IPS-18c (cell line): ENCODE data around the gene NCKAP1.
"Not testable (repeated sequence)": the region's sequence is repeated elsewhere in the genome, so short reads cannot be mapped to it uniquely, and the experiment has no call there.

Source experiments
- H3K4me3 ChIP-seq: 2 replicates; pipeline ENCODE4 v1.7.0; 2013; ENCODE audit warnings: low read depth, mild to moderate bottlenecking, low read length, moderate library complexity; ENCODE audit not compliant: insufficient read depth
- H3K9me3 ChIP-seq: one replicate; pipeline ENCODE4 v1.6.1; 2013; ENCODE audit warnings: mild to moderate bottlenecking, low read length, moderate library complexity; ENCODE audit not compliant: control insufficient read depth, insufficient read depth

Gene NCKAP1

DNA sequence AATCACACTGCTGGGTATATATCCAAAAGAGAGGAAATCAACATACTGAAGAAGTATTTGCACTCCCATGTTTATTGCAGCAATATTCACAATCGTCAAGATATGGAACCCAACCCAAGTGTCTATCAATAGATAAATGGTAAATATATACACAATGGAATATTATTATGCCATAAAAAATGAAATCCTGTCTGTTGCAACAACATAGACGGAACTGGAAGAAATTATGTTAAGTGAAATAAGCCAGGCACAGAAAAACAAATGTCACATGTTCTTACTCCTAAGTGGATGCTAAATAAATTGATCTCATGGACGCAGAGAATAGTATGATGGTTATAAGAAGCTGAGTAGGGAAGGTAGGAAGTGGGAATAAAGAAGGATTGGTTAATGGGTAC lies 65.7 kb downstream of the NCKAP1 start:
- no peaks in the 10 kb centered on the region for H3K9me3 ChIP-seq

DNA sequence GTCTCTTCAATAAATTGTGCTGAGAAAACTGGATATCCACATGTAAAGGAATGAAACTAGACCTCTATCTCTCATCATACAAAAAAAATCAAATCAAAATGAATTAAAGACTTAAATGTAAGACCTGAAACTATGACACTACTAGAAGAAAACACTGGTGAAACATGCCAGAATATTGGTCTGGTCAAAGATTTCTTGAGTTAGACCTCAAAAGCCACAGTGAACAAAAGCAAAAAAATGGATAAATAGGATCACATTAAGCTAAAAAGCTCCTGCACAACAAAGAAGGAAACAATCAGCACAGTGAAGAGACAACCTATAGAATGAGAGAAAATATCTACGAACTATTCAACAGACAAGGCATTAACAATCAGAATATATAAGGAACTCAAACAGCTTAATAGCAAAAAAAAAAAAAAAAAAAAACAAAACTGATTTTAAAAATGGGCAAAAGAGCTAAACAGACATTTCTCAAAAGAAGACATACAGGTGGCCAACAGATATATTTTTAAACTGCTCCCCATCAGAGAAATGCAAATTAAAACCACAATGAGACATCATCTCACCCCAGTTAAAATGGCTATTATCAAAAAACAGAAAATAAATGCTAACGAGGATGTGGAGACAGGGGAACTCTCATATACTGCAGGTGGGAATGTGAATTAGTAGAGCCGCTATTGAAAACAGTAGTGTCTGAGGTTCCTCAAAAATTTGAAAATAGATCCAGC lies 66.3 kb downstream of the NCKAP1 start:
- no peak overlapping the region for H3K4me3 ChIP-seq
- H3K9me3 ChIP-seq, result no peaks in the 10 kb centered on the region

More for the DNA sequence above, 65.7 kb downstream of the NCKAP1 start:
- no peak overlapping the region for H3K4me3 ChIP-seq

DNA sequence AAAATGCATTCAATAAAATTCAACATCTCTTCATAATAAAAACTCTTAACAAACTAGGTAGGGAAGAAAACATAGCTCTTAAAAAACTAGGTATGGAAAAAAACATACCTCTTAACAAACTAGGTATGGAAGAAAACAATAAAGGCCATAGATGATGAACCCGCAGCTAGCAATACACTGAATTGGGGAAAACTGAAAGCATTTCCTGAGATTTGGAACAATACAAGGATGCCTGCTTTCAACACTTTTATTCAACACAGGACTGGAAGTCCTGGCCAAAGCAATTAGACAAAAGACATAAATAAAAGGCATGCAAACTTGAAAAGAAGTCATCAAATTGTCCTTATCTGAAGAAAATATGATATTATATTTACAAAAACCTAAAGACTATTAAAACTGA lies 67.8 kb downstream of the NCKAP1 start:
- Histone ChIP-seq H3K9me3 (no peaks in the 10 kb centered on the region), H3K4me3 (no peak overlapping the region)

DNA sequence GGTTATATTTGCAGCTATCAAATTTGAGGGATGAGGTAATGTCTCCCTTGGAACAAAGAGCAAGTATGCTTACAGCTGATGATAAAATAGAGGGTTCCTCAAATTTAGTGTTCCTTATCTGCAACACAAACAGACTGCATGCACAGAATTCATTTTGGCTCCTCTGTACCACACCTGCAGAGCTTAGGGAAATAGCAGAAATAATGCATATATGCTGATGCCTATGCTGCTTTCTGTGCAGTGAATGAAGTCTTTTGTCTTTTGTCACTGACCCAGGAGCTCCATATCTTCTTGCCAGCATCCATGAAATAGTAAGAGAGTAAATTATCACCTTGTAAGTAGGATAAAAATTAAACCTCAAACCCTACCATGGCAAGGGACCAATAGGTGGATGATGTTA lies 69.8 kb downstream of the NCKAP1 start:
- Histone ChIP-seq H3K9me3 (no peaks in the 10 kb centered on the region), H3K4me3 (no peak overlapping the region)

DNA sequence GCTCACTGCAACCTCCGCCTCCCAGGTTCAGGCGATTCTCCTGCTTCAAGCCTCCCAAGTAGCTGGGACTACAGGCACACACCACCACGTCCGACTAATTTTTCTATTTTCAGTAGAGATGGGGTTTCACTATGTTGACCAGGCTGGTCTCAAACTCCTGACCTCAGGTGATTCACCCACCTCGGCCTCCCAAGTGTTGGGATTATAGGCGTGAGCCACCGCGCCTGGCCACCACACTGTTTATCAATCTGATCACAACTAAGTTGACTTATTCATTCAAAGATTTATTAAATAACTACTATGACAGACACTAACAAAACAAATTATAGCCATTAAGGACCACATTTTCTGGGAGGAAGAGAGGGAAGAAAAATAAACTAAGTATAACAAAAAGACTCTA lies 71.9 kb downstream of the NCKAP1 start:
- H3K4me3 ChIP-seq, H3K9me3 ChIP-seq: not testable (repeated sequence)

DNA sequence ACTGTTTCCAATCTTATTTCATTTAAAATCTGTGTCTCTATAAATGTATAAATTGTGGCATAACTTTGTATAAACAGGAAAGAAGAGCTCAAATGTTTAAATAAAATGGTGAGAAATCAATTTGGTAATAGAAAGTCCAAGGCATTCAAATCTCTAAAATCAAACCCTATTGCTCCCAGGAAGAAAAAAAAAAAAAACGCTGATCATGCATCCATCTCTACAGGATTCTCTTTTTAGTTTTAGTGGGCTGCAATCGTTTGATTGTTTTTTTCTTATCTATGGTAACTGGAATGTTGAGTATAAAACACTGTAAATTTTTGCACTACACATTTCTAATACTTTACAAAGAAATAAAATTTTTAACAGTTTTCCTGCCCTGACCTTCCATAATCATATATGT lies 75.6 kb downstream of the NCKAP1 start:
- Histone ChIP-seq H3K9me3 (no peaks in the 10 kb centered on the region), H3K4me3 (no peak overlapping the region)

DNA sequence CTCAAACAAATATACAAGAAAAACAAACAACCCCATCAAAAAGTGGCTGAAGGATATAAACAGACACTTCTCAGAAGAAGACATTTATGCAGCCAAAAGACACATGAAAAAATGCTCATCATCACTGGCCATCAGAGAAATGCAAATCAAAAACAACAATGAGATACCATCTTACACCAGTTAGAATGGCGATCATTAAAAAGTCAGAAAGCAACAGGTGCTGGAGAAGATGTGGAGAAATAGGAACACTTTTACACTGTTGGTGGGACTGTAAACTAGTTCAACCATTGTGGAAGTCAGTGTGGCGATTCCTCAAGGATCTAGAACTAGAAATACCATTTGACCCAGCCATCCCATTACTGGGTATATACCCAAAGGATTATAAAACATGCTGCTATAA lies 77.4 kb downstream of the NCKAP1 start:
- H3K4me3 ChIP-seq, H3K9me3 ChIP-seq: not testable (repeated sequence)

DNA sequence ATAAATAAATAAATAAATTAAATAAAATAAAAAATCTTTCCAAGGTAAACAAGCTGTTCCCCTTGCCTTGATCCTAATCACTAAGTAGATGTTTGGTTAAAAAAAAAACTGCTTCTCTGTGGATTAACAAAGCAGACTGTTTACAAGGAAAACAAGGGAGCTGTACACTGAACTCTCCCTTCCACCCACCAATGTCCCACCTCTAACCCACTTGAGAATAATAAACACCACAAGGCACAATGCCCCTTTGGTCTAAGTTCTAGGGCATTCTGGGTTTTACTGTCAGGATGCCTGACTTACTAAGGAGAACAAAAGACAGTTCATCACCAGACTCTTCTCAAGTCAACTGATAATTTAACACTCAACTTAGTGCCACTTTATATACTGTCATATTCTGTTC lies 83.5 kb downstream of the NCKAP1 start:
- H3K4me3 ChIP-seq, result no peak overlapping the region

DNA sequence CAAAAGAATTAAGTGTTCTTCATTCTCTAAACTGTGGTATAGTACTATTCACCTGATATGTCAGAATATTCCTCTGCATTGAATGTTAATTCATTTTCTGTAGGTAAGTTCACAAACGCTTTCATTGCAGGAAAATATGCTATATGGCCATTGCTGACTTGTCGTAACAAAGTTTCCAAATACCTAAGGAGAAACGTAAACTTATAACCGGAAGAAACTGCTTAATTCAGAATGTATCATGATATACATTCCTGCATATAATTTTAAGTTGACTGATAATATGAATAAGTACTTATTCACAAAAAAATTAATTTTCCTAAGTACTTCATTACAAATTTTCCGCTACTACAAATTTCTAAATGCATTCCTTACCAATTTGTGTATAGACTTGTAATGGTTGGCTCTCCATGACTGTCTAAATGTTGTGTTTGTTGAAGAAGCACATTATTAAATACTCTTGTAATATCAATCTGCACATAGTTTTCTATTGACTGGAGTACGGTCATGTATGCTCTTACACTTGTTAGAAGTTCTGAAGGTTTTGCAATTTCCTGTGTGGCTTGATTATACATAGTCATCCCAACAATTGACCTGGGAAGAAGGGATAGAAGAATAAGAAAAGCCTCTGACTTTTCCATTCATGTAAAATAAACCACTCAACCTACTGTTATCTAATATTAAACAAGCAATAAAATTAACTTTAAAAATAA lies 85.4 kb downstream of the NCKAP1 start:
- no peak overlapping the region for H3K4me3 ChIP-seq
- H3K9me3 ChIP-seq, result no peaks in the 10 kb centered on the region

More for the DNA sequence above, 83.5 kb downstream of the NCKAP1 start:
- no peaks in the 10 kb centered on the region for H3K9me3 ChIP-seq

DNA sequence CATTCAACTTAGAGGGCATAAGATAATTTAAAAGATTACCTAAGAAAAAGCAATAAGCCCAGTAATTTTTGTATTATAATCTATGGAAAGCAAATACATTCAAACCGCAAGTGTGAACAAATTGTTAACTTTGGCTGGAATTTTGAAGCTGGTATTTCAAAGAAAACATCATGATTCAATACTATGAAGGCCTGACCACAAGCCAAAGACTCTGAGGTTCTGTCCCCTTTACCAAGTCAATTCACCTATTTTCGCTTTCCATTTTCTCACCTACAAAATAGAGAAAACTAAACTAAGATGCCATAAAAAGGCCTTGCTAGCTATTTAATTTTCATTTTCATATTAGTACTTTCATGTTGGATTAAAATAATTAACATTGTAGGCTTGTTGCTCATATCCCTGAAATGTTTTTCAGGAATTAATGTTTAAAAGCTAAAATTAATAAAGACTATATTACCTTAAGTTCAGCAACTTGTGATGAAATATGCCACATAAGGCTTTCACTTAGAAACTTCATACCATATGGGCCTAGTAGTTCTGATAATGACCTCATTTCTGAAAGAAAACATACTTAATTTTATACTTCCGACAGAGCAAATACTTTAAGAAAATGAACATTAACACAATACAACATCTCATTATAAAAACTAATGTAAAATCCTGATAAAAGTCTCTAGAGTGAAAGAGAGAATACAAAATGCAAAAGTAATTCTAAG lies 86.2 kb downstream of the NCKAP1 start:
- Histone ChIP-seq H3K9me3 (no peaks in the 10 kb centered on the region), H3K4me3 (no peak overlapping the region)

DNA sequence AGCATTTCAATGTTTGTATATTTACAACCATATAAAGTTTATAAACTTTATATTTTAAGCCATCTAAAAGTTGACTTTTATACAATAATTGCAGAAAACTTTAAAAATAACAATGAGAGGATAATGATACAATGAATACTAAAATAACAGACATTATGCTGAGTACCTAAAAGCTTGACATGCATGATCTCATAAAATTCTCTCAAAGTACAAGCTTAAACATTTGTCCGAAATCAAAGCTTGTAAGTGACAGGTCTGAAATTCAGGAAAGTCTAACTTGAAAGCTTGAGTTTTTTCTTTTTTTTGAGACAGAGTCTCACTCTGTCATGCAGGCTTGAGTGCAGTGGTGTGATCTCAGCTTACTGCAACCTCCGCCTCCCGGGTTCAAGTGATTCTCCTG lies 87.7 kb downstream of the NCKAP1 start:
- Histone ChIP-seq H3K9me3 (no peaks in the 10 kb centered on the region), H3K4me3 (no peak overlapping the region)

DNA sequence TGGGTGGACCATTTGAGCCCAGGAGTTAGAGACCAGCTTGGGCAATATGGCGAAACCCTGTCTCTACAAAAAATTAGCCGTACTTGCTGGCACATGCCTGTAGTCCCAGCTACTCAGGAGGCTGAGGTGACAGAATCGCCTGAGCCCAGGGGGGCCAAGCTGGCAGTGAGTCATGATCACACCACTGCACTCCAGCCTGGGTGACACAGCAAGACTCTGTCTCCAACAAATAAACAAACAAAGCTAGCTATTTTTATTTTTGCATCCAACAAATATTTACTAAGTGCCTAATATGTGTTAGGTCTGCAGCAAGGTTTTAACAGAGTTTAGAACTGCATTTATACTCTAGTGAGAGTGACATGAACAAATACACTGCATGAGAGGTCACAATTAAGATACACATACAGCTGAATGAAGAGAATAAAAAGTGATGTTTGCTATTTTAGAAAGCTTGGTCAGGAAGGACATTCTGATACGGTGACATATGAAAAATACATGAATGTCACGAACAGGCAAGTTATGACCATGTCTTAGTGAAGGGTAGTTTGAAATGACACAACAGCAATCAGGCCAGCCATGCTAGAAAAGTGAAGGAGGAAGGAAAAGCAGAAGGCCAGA lies 88.6 kb downstream of the NCKAP1 start:
- H3K4me3 ChIP-seq, result no peak overlapping the region

DNA sequence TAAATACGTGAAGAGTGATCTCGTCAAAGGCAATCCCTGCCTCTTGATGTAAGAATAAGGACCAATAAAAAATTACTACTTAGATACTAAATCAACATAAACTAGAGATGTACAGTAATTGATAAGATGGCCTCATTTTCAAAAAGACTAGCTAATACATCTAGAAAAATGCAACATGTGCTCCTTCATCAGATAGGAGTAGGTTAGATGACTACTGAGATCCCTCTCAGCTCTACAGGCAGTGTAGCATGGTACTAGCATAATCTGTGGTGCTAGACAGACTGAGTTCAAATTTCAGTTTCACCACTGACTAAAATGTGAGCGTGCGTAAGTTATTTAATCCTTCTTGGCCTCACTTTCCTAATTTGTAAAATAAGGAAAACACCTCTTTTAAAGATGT lies 89.2 kb downstream of the NCKAP1 start:
- no peaks in the 10 kb centered on the region for H3K9me3 ChIP-seq
- H3K4me3 ChIP-seq, result no peak overlapping the region

More for the DNA sequence above, 88.6 kb downstream of the NCKAP1 start:
- no peaks in the 10 kb centered on the region for H3K9me3 ChIP-seq

DNA sequence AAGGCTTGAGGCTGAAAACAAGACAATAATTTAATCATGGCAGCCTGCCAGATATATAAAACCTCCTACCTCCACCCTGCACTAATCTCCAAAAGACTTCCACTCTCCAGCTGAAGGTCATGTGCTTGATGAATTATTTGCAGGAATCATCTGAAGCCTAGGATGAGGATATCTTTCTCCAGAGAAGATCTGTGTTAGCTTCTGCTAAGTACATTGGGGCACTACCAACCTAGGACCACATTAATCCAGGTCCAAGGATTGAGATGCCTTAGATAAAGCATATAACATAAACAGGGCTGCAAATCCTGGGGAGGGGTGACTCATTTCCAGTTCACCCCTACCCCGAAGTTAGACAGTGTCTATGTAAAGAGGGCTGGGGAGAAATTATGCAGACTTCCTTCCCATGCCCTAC lies 91.3 kb downstream of the NCKAP1 start:
- H3K9me3 ChIP-seq, result no peaks in the 10 kb centered on the region
- H3K4me3 ChIP-seq, result no peak overlapping the region

DNA sequence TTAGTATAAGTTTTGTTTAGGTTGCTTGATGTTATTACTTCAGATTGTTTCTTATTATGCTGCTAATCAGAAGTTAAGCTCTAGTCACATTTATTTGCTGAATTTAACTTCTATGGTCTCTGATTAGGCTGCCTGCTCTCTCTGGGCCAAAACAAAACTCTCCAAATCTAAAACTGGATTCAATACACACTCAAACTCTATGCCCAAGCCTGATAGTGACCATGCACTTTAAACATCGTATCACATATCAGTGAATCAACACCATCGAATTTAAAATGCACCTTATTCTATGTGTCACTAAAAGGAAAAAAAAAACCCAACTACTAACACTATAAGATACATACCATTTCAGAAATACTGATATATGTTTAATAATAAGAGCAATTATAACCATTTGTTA lies 94.9 kb downstream of the NCKAP1 start:
- no peaks in the 10 kb centered on the region for H3K9me3 ChIP-seq

DNA sequence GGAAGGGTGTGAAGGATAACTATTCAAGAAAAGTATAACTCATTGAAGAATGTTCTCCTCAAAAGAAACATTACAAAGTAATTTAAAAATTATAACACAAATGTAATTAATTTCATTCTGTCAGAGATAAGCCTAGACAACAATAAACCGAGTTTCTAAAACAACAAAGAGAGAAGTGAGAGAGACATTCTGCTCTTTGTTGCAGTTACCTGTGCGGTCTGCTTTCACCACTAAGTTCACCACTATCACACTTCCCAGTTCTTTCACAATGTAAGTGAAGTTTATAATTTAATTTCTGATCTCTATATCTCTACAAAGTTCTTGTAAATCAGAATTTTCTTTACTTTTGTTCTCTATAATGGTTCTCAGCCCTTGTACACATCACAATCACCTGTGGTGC lies 95.5 kb downstream of the NCKAP1 start:
- H3K9me3 ChIP-seq, result no peaks in the 10 kb centered on the region
- no peak overlapping the region for H3K4me3 ChIP-seq

More for the DNA sequence above, 94.9 kb downstream of the NCKAP1 start:
- H3K4me3 ChIP-seq, result no peak overlapping the region

DNA sequence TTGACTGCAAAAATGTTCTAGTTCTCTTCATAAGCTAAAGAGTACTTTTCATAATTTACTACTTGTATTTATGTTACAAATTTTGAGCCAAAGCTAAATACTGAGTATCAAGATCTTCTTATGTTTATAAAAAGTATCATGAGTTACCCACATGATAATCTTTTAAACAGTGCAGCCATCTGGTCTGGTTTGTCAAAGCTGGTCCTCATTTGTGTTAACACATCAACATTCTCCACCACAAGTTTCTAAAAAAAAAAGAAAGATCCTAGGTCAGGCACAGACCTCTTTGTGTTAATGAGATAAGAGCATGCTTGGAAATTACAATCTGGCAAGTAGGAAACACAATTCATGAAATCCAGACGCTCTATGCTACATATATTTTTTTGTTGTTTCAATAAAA lies 96.3 kb downstream of the NCKAP1 start:
- H3K4me3 ChIP-seq, result no peak overlapping the region
- no peaks in the 10 kb centered on the region for H3K9me3 ChIP-seq
